Suprapubic skin (tissue), 3 donors: Measurements from ENCODE around the gene NETO2.

Experiments used
- CTCF ChIP-seq, 2 donors: fragments of 200-600 bp in 1 of 2; fragments of 450-650 bp in 1 of 2; sonication (generic) in 1 of 2; IDR thresholded peaks; one replicate each; pipeline ENCODE4 v1.5.1; 2016 to 2019; ENCODE audit warnings: antibody characterized with exemption in 2 of 2, mild to moderate bottlenecking in 1 of 2, moderate library complexity in 1 of 2
- POLR2A ChIP-seq, 2 donors: fragments of 450-650 bp; IDR thresholded peaks; one replicate each; pipeline ENCODE4 v1.6.1; 2017; ENCODE audit warnings: antibody characterized with exemption in 2 of 2, mild to moderate bottlenecking in 2 of 2, moderate library complexity in 2 of 2

- TF ChIP-seq CTCF (IDR thresholded peaks at IDR 0.05) (no peak), POLR2A (IDR thresholded peaks at IDR 0.05) (no peak)
Observed at GRCh38 chr16:47036201-47036600, 107.5 kb downstream of the NETO2 start.
